ENCODE results near the gene OR10H4. TPM values are rescaled to one million over a fixed set of nuclear protein-coding genes. Genes with fewer than 3 reads are reported as not detected.

The OR10H4 gene
- total and polyA plus RNA-seq, 2 of the 4 experiments (the other 2 are of a cell fraction): not detected

- Histone ChIP-seq H2BK15ac (ENCODE audit: low read depth, low read length) (no peak overlapping the region), H3K27me3 (ENCODE audit: control insufficient read depth, insufficient read depth, low read length) (no peaks in the 10 kb centered on the region), H2AK9ac (replicated peaks; ENCODE audit: low read depth, low read length, poor library complexity) (no peak overlapping the region), H3K23ac (ENCODE audit: low read depth, low read length) (no peak overlapping the region), H3K4me2 (ENCODE audit: low read depth, low read length) (no peak overlapping the region), H2BK5ac (ENCODE audit: low read depth, low read length, poor library complexity, severe bottlenecking) (no peak overlapping the region), H3K36me3 (ENCODE audit: control insufficient read depth, insufficient read depth, low read length) (no peaks in the 10 kb centered on the region), H3K79me1 (ENCODE audit: low read depth in 1 of 2, low read length in 2 of 2) (no peaks in the 10 kb centered on the region), H3K4me3 (ENCODE audit: insufficient read depth, low read depth, low read length) (no peak overlapping the region), H3K56ac (ENCODE audit: extremely low read depth, insufficient read depth, low read length) (no peak overlapping the region), H2BK120ac (ENCODE audit: low read depth, low read length) (no peak overlapping the region), H4K20me1 (ENCODE audit: insufficient read depth, low read length) (no peaks in the 10 kb centered on the region), H4K91ac (ENCODE audit: insufficient read depth, low read depth, low read length) (no peak overlapping the region), H3K4ac (ENCODE audit: low read depth, low read length) (no peak overlapping the region), H3K18ac (ENCODE audit: low read depth, low read length) (no peak overlapping the region), H2AK5ac (ENCODE audit: low read depth, low read length) (no peak overlapping the region), H2AFZ (replicated peaks; ENCODE audit: low read length, poor library complexity) (no peak overlapping the region), H3K4me1 (ENCODE audit: control insufficient read depth, insufficient read depth, low read length) (no peaks in the 10 kb centered on the region), H3K14ac (replicated peaks; ENCODE audit: low read depth, low read length) (no peak overlapping the region), H4K5ac (ENCODE audit: low read depth, low read length) (no peak overlapping the region), H3K27ac (ENCODE audit: insufficient read depth, low read length) (no peak overlapping the region), H3K9me3 (ENCODE audit: control insufficient read depth, insufficient read depth, low read length) (peaks cover 11% of the 10 kb centered on the region; the same call in 1 of the 2 replicates), H2BK20ac (ENCODE audit: low read depth, low read length) (no peak overlapping the region), H3K9me1 (ENCODE audit: insufficient read depth, low read length) (no peaks in the 10 kb centered on the region), H3K9ac (ENCODE audit: low read depth, low read length) (no peak overlapping the region), H4K8ac (ENCODE audit: low read depth in 2 of 2, low read length in 2 of 2) (no peak overlapping the region)
- dilution Hi-C loops (cut with HindIII; ENCODE audit: low sequenced_read_pairs, unreplicated experiment) (no loop called here), in situ Hi-C loops (cut with MboI; ENCODE audit: low sequenced_read_pairs) (no loop called here), intact Hi-C loops (cut with micrococcal nuclease) (no loop called here)
- DNase-seq (no peak), ATAC-seq (ENCODE audit: low read depth) (no peak)
- TF ChIP-seq POLR2A (IDR thresholded peaks at IDR 0.05; ENCODE audit: low read depth, low read length) (no peak), USF2 (IDR thresholded peaks at IDR 0.05; ENCODE audit: low read depth, low read length) (no peak), CHD1 (IDR thresholded peaks at IDR 0.05; ENCODE audit: low read depth, low read length) (no peak), RFX5 (IDR thresholded peaks at IDR 0.05; ENCODE audit: low read depth, low read length) (no peak), NFE2L2 (IDR thresholded peaks at IDR 0.05; ENCODE audit: low read depth, low read length) (no peak), FOS (IDR thresholded peaks at IDR 0.05; ENCODE audit: low read depth, low read length) (no peak), CEBPB (IDR thresholded peaks at IDR 0.05; ENCODE audit: low read depth, low read length) (no peak), MAFK (IDR thresholded peaks at IDR 0.05; ENCODE audit: low read depth, low read length) (no peak), ELK1 (IDR thresholded peaks at IDR 0.05; ENCODE audit: borderline replicate concordance, low read depth, low read length) (no peak), SMC3 (IDR thresholded peaks at IDR 0.05; ENCODE audit: low read depth, low read length) (no peak), MXI1 (IDR thresholded peaks at IDR 0.05; ENCODE audit: borderline replicate concordance, low read depth, low read length) (no peak)
- no CpG with 5 or more reads among the region's 6 CpGs for WGBS, 2 experiments (ENCODE audit: extremely low coverage in 2 of 2, insufficient read length in 1 of 2)
- ChIA-PET POLR2A (ENCODE audit: unreplicated experiment) (no interaction called here), CTCF (no interaction called here)
- no TSS peak for BruUV-seq (replicated peaks)
Measured at GRCh38 chr19:15962319-15962718, 13.5 kb downstream of the OR10H4 start.
